Large intestine (tissue), 12 donors: Measurements from ENCODE around the gene DUSP23. TPM values are rescaled to one million over a fixed set of nuclear protein-coding genes. Genes with fewer than 3 reads are reported as not detected.

Experiments
- DNase-seq, 2 donors: peaks; one replicate each; pipeline versions ENCODE4 v3.0.0 to v3.0.0-alpha.2; 2013
- H3K27ac ChIP-seq: one replicate; pipeline ENCODE4 v1.5.1; 2013; ENCODE audit warnings: low read length
- H3K27me3 ChIP-seq: 2 replicates; pipeline ENCODE4 v1.6.1; 2013; ENCODE audit warnings: low read length; ENCODE audit not compliant: control insufficient read depth, insufficient read depth
- H3K36me3 ChIP-seq: 2 replicates; pipeline ENCODE4 v1.6.1; 2013; ENCODE audit warnings: low read length; ENCODE audit not compliant: control insufficient read depth, insufficient read depth
- H3K4me1 ChIP-seq: one replicate; pipeline ENCODE4 v1.6.1; 2013; ENCODE audit warnings: low read length; ENCODE audit not compliant: control insufficient read depth, insufficient read depth
- H3K4me3 ChIP-seq: one replicate; pipeline ENCODE4 v1.5.1; 2013; ENCODE audit warnings: low read length
- H3K9me3 ChIP-seq: one replicate; pipeline ENCODE4 v1.6.1; 2013; ENCODE audit warnings: mild to moderate bottlenecking, low read depth, low read length, moderate library complexity; ENCODE audit not compliant: control insufficient read depth
- WGBS: methylation state at CpG from one replicate; pipeline ENCODE4 v1.1.5; 2013; ENCODE audit warnings: low lambda C conversion rate; ENCODE audit not compliant: insufficient coverage; 5-methylcytosine and 5-hydroxymethylcytosine counted together
- long read RNA-seq, 11 donors: transcript quantifications; one replicate each; lab custom pipeline, GENCODE V29; 2026
- polyA plus RNA-seq: library from polyadenylated mRNA; unstranded; fragments of 120-200 nt; gene quantifications from one replicate; pipeline ENCODE4 v1.2.1, GENCODE V29; 2013

Gene DUSP23
- polyA plus RNA-seq: 40.0 TPM
- long read RNA-seq, donor 1, transcript DUSP23-202 (3 exons, 694 nt): minor isoform, 8 of 20 reads
- long read RNA-seq, donor 1, transcript DUSP23-201 (2 exons, 756 nt): major isoform, 11 of 20 reads
- long read RNA-seq, donor 1, partial matches to known transcripts: 0 of 20 reads
- long read RNA-seq, donor 1, other reads (novel, unspliced or antisense): 0 of 20 reads
- long read RNA-seq, donor 2, transcript DUSP23-202 (3 exons, 694 nt): minor isoform, 29 of 71 reads
- long read RNA-seq, donor 2, transcript DUSP23-201 (2 exons, 756 nt): major isoform, 31 of 71 reads
- long read RNA-seq, donor 2, partial matches to known transcripts: 11 of 71 reads
- long read RNA-seq, donor 2, other reads (novel, unspliced or antisense): 0 of 71 reads
- long read RNA-seq, donor 3: 0 reads
- long read RNA-seq, donor 4, partial matches to known transcripts: 0 of 7 reads
- long read RNA-seq, donor 4, other reads (novel, unspliced or antisense): 0 of 7 reads
- long read RNA-seq, donor 5, transcript DUSP23-201 (2 exons, 756 nt): major isoform, 8 of 11 reads
- long read RNA-seq, donor 5, partial matches to known transcripts: 0 of 11 reads
- long read RNA-seq, donor 5, other reads (novel, unspliced or antisense): 0 of 11 reads
- long read RNA-seq, donor 6, transcript DUSP23-202 (3 exons, 694 nt): minor isoform, 10 of 29 reads
- long read RNA-seq, donor 6, transcript DUSP23-201 (2 exons, 756 nt): major isoform, 16 of 29 reads
- long read RNA-seq, donor 6, partial matches to known transcripts: 0 of 29 reads
- long read RNA-seq, donor 6, other reads (novel, unspliced or antisense): 0 of 29 reads
- long read RNA-seq, donor 7, transcript DUSP23-202 (3 exons, 694 nt): major isoform, 6 of 12 reads
- long read RNA-seq, donor 7, transcript DUSP23-201 (2 exons, 756 nt): major isoform, 6 of 12 reads
- long read RNA-seq, donor 7, partial matches to known transcripts: 0 of 12 reads
- long read RNA-seq, donor 7, other reads (novel, unspliced or antisense): 0 of 12 reads
- long read RNA-seq, donor 8, transcript DUSP23-202 (3 exons, 694 nt): minor isoform, 16 of 49 reads
- long read RNA-seq, donor 8, transcript DUSP23-201 (2 exons, 756 nt): major isoform, 33 of 49 reads
- long read RNA-seq, donor 8, partial matches to known transcripts: 0 of 49 reads
- long read RNA-seq, donor 8, other reads (novel, unspliced or antisense): 0 of 49 reads
- long read RNA-seq, donor 9, transcript DUSP23-202 (3 exons, 694 nt): major isoform, 20 of 37 reads
- long read RNA-seq, donor 9, transcript DUSP23-201 (2 exons, 756 nt): minor isoform, 17 of 37 reads
- long read RNA-seq, donor 9, partial matches to known transcripts: 0 of 37 reads
- long read RNA-seq, donor 9, other reads (novel, unspliced or antisense): 0 of 37 reads
- long read RNA-seq, donor 10, transcript DUSP23-201 (2 exons, 756 nt): minor isoform, 17 of 41 reads
- long read RNA-seq, donor 10, transcript DUSP23-202 (3 exons, 694 nt): major isoform, 21 of 41 reads
- long read RNA-seq, donor 10, partial matches to known transcripts: 0 of 41 reads
- long read RNA-seq, donor 10, other reads (novel, unspliced or antisense): 0 of 41 reads
- long read RNA-seq, donor 11, transcript DUSP23-202 (3 exons, 694 nt): minor isoform, 10 of 34 reads
- long read RNA-seq, donor 11, transcript DUSP23-201 (2 exons, 756 nt): major isoform, 24 of 34 reads
- long read RNA-seq, donor 11, partial matches to known transcripts: 0 of 34 reads
- long read RNA-seq, donor 11, other reads (novel, unspliced or antisense): 0 of 34 reads

GRCh38 chr1:159780583-159781582 lies at the start of gene DUSP23:
Gene DUSP23 (plus strand): TSS chr1:159780962. CDS start chr1:159781101, 139 bp downstream.
- peak within 1 kb of the TSS; percentile 43 for H3K27ac ChIP-seq
- no peaks in the 10 kb centered on the region for H3K27me3 ChIP-seq
- WGBS: 0% methylated on average over 3 of the region's 88 CpGs
- H3K4me1 ChIP-seq: no peaks in the 10 kb centered on the region
- DNase-seq: peak; percentile 99
- H3K36me3 ChIP-seq: peaks cover 7% of the 10 kb centered on the region
- H3K9me3 ChIP-seq: no peaks in the 10 kb centered on the region
- peak within 1 kb of the TSS; percentile 70 for H3K4me3 ChIP-seq

GRCh38 chr1:159737238-159737916 lies 43.4 kb upstream of the DUSP23 start:
- no peaks in the 10 kb centered on the region for H3K27me3 ChIP-seq
- no peak for DNase-seq
- H3K36me3 ChIP-seq: no peaks in the 10 kb centered on the region
- H3K4me3 ChIP-seq: no peak overlapping the region
- WGBS: 80% methylated on average over 1 of the region's 4 CpGs
- H3K27ac ChIP-seq: no peak overlapping the region
- H3K4me1 ChIP-seq: no peaks in the 10 kb centered on the region
- no peaks in the 10 kb centered on the region for H3K9me3 ChIP-seq

DNA sequence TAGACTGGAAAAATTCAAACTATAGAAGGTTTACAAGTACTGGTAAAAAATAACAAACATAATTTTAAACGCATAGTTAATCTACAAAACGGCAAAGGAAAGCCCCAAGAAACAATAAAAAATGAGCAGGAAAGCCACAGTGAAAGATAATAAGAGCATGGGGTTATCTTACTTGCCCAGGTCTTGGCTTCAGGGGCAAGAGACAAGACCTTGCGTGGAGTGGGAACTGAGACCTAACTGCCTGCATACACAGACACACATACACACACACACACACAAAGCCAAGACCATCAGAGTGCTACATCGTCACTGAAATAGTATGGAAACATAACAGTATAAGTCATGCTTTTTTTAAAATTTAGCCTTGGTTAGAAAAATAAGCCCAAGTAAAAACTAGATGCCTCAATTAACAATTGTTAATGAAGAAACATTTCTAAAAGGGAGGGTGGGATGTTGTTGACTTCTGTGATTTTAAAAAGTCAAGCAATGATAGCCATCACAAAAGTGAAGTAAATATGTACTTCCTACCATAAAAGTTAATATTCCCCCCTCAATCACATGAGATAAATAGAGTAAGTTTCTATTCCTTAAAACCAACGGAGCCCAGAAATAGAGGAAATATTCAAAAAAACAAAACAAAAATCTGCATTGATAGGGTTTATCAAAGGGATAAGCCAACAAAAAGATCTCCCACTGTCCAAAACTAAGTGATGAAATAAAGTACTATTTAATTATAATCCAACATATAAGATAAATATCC lies 36.9 kb upstream of the DUSP23 start:
- H3K4me1 ChIP-seq: peaks cover 2% of the 10 kb centered on the region
- 86% methylated on average over 4 of the region's 5 CpGs for WGBS
- H3K9me3 ChIP-seq: no peaks in the 10 kb centered on the region
- no peaks in the 10 kb centered on the region for H3K27me3 ChIP-seq
- no peak for DNase-seq
- no peaks in the 10 kb centered on the region for H3K36me3 ChIP-seq
- H3K4me3 ChIP-seq: no peak overlapping the region
- no peak overlapping the region for H3K27ac ChIP-seq

DNA sequence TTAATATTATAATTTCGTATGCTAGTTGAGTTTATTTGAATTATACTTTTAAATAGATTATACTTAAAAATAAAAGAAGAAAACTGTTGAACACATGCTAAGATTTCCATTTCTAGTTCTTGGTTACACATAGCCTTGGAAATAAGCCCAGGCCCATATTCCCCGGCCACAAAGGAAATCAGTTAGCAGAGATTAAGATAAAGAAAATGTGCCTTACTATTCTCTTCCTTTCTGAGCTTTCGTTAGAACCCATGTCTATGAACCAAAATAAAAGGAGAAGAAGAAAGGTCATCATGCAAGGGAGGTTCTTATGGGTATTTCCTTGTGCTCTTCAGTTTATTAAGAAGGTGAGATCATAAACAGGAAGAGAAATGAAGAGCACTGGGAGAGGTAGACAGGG lies 34.1 kb upstream of the DUSP23 start:
- WGBS: 72% methylated on average over 2 of the region's 3 CpGs
- Histone ChIP-seq H3K27ac (no peak overlapping the region), H3K27me3 (no peaks in the 10 kb centered on the region)

DNA sequence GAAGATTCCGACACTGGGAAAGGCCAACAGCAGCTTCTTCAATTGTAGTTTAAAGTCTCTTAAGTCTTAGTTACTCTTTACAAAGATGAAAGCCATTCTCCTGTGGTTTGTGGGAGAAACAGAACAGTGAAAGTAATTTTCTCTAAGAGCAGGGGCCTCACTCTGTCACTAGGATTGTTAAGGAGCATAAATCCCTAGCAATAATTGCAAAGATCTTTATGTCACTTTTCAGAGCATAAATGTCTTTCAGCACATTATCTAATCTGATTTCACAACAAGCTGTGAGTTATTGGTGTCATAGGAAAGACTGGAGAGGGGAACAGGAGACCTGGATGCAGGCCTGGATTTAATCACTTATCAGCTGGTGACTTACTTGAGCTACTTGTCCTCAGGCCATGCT lies 32.4 kb upstream of the DUSP23 start:
- no peaks in the 10 kb centered on the region for H3K27me3 ChIP-seq
- H3K4me1 ChIP-seq: peaks cover 20% of the 10 kb centered on the region
- no peak overlapping the region for H3K4me3 ChIP-seq
- DNase-seq: peak in 1 of 2 donors; percentile 50
- no peaks in the 10 kb centered on the region for H3K9me3 ChIP-seq
- H3K27ac ChIP-seq: no peak overlapping the region
- H3K36me3 ChIP-seq: no peaks in the 10 kb centered on the region
- WGBS: no CpG with 5 or more reads among the region's 1 CpG

More for the DNA sequence above, 34.1 kb upstream of the DUSP23 start:
- Histone ChIP-seq H3K9me3 (no peaks in the 10 kb centered on the region), H3K4me3 (no peak overlapping the region), H3K36me3 (no peaks in the 10 kb centered on the region), H3K4me1 (peaks cover 7% of the 10 kb centered on the region)
- DNase-seq: no peak

- 100% methylated on average over 1 of the region's 2 CpGs for WGBS
- Histone ChIP-seq H3K36me3 (no peaks in the 10 kb centered on the region), H3K27me3 (no peaks in the 10 kb centered on the region), H3K4me3 (no peak overlapping the region), H3K4me1 (peaks cover 25% of the 10 kb centered on the region), H3K9me3 (no peaks in the 10 kb centered on the region), H3K27ac (no peak overlapping the region)
- no peak for DNase-seq
These were observed 31.1 kb upstream of the DUSP23 start for GRCh38 chr1:159749630-159750029.

DNA sequence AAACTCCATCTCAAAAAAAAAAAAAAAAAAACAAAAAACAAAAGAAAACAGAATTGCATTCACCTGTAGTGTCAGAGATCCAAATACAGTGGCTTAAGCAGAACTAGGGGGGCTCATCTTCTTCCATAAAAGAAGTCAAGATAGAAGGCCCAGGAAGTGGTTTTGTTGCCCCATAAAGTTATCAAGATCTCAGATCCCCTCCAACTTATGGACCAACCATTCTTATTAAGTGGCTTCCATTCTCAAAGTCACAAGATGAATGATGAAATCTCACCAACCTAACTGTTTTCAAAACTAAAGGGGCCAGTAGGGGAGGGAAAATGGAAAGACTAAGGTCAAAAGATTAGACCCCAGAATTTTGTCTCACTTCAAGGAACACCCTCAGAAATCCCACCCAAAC lies 30.1 kb upstream of the DUSP23 start:
- DNase-seq: no peak
- no peak overlapping the region for H3K27ac ChIP-seq
- no peak overlapping the region for H3K4me3 ChIP-seq

GRCh38 chr1:159751031-159751430 lies 29.7 kb upstream of the DUSP23 start:
- Histone ChIP-seq H3K9me3 (no peaks in the 10 kb centered on the region), H3K36me3 (no peaks in the 10 kb centered on the region), H3K4me1 (peaks cover 25% of the 10 kb centered on the region), H3K27ac (no peak overlapping the region), H3K27me3 (no peaks in the 10 kb centered on the region), H3K4me3 (no peak overlapping the region)
- no peak for DNase-seq

More for the DNA sequence above, 30.1 kb upstream of the DUSP23 start:
- H3K4me1 ChIP-seq: peaks cover 25% of the 10 kb centered on the region
- H3K36me3 ChIP-seq: no peaks in the 10 kb centered on the region
- no peaks in the 10 kb centered on the region for H3K27me3 ChIP-seq
- no peaks in the 10 kb centered on the region for H3K9me3 ChIP-seq
